Measurements from ENCODE around the gene UBTF. TPM values are rescaled to one million over a fixed set of nuclear protein-coding genes. Genes with fewer than 3 reads are reported as not detected.

UBTF gene
- total and polyA plus RNA-seq, 9 of the 15 experiments (the other 6 are each of a cell fraction or from before 2014, with no cell fraction given), result 1.2 to 113 (median 83.6) TPM

DNA sequence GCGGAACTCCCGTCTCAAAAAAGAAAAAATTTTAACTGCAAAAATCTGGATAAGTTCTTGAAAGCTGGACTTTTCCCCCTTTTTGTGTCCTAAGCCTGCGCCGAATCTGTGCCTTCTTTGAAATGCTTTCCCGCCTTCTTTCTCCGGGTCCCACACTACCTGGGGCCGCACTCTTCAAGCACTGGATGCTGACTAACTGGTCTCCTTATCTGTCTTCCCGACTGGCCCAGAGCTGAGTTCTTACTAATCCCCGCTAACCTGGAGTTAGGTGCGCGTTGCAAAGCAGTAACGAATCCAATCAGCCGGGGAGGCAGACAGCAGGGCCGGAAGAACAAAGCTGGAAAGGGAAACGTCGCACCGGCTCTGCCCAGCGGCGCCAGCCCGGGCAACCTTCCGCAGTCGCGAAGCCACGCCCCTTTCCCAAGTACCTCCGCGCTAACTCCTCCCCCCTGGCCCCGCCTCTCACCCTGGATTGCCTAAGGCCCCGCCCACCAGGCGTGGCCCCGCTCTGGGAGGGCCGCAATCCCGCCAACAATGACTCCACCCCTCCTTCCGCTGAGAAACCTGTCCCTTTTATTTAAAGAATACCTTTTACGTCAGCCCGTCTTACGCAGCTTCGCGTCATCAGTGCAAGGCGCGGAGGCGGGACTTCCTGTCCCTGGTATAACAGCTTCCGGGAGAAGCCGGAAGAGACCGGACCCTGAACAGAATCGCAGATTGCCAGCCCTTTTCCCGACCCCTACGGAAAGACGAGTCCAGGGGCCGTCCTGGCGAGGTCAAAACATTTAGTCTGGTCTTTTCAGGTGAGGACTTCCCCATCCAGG lies 33.0 kb downstream of the UBTF start, which contains the start of gene TMUB2 (continued):
- TF ChIP-seq TEAD4 (IDR thresholded peaks at IDR 0.05; ENCODE audit: low read length) (peak; percentile 29; the same call in 1 of the 2 replicates), TEAD4 (CRISPR knock-in tag; IDR thresholded peaks at IDR 0.05; ENCODE audit: borderline replicate concordance) (no peak), NFYB (IDR thresholded peaks at IDR 0.05; ENCODE audit: extremely low read depth, insufficient read length) (no peak), HDAC3 (IDR thresholded peaks at IDR 0.05; ENCODE audit: borderline replicate concordance, partially characterized antibody) (no peak), POLR2A (conservative IDR thresholded peaks at IDR 0.05) (peak; percentile 93), HDAC8 (tag; IDR thresholded peaks at IDR 0.05) (no peak), ZNF23 (CRISPR knock-in tag; IDR thresholded peaks at IDR 0.05) (no peak), ZNF165 (CRISPR knock-in tag; IDR thresholded peaks at IDR 0.05; ENCODE audit: borderline replicate concordance) (no peak), ELF4 (CRISPR knock-in tag; IDR thresholded peaks at IDR 0.05) (no peak), PRPF4 (IDR thresholded peaks at IDR 0.05; ENCODE audit: insufficient read depth, low read depth, low read length, poor library complexity, severe bottlenecking) (no peak), EWSR1 (IDR thresholded peaks at IDR 0.05; ENCODE audit: borderline replicate concordance, low read depth, partially characterized antibody) (no peak), RB1 (IDR thresholded peaks at IDR 0.05; ENCODE audit: low read depth) (peak; percentile 53; the same call in 1 of the 2 replicates), MAZ (CRISPR knock-in tag; conservative IDR thresholded peaks at IDR 0.05 in 1 of 2, IDR thresholded peaks at IDR 0.05 in 1 of 2) (peak in 1 of 2 experiments; percentile 77; a peak in 3 of 4 replicates), HNRNPLL (IDR thresholded peaks at IDR 0.05; ENCODE audit: low read depth, low read length, poor library complexity, severe bottlenecking) (peak; percentile 83), TARDBP (IDR thresholded peaks at IDR 0.05) (peak; percentile 99), ZFP36 (IDR thresholded peaks at IDR 0.05; ENCODE audit: low read depth, low read length, partially characterized antibody) (no peak), POLR3G (IDR thresholded peaks at IDR 0.05; ENCODE audit: extremely low read depth, insufficient read length, insufficient replicate concordance) (no peak), CAMTA2 (CRISPR knock-in tag; conservative IDR thresholded peaks at IDR 0.05) (no peak), GTF2E2 (tag; IDR thresholded peaks at IDR 0.05) (no peak), SIN3B (IDR thresholded peaks at IDR 0.05; ENCODE audit: low read depth) (peak; percentile 66; the same call in 1 of the 2 replicates), ZFPM2 (CRISPR knock-in tag; IDR thresholded peaks at IDR 0.05) (no peak), EHMT2 (IDR thresholded peaks at IDR 0.05) (no peak)
- TF ChIP-seq, protein P1, sequence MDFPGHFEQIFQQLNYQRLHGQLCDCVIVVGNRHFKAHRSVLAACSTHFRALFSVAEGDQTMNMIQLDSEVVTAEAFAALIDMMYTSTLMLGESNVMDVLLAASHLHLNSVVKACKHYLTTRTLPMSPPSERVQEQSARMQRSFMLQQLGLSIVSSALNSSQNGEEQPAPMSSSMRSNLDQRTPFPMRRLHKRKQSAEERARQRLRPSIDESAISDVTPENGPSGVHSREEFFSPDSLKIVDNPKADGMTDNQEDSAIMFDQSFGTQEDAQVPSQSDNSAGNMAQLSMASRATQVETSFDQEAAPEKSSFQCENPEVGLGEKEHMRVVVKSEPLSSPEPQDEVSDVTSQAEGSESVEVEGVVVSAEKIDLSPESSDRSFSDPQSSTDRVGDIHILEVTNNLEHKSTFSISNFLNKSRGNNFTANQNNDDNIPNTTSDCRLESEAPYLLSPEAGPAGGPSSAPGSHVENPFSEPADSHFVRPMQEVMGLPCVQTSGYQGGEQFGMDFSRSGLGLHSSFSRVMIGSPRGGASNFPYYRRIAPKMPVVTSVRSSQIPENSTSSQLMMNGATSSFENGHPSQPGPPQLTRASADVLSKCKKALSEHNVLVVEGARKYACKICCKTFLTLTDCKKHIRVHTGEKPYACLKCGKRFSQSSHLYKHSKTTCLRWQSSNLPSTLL (IDR thresholded peaks at IDR 0.05), result no peak
- TF ChIP-seq, protein P2, sequence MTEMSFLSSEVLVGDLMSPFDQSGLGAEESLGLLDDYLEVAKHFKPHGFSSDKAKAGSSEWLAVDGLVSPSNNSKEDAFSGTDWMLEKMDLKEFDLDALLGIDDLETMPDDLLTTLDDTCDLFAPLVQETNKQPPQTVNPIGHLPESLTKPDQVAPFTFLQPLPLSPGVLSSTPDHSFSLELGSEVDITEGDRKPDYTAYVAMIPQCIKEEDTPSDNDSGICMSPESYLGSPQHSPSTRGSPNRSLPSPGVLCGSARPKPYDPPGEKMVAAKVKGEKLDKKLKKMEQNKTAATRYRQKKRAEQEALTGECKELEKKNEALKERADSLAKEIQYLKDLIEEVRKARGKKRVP (CRISPR knock-in tag; IDR thresholded peaks at IDR 0.05), result no peak
- TF ChIP-seq, protein P3, sequence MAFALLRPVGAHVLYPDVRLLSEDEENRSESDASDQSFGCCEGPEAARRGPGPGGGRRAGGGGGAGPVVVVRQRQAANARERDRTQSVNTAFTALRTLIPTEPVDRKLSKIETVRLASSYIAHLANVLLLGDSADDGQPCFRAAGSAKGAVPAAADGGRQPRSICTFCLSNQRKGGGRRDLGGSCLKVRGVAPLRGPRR (CRISPR knock-in tag; IDR thresholded peaks at IDR 0.05), result no peak
- TF ChIP-seq, protein P4, sequence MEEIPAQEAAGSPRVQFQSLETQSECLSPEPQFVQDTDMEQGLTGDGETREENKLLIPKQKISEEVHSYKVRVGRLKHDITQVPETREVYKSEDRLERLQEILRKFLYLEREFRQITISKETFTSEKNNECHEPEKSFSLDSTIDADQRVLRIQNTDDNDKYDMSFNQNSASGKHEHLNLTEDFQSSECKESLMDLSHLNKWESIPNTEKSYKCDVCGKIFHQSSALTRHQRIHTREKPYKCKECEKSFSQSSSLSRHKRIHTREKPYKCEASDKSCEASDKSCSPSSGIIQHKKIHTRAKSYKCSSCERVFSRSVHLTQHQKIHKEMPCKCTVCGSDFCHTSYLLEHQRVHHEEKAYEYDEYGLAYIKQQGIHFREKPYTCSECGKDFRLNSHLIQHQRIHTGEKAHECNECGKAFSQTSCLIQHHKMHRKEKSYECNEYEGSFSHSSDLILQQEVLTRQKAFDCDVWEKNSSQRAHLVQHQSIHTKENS (CRISPR knock-in tag; IDR thresholded peaks at IDR 0.05), result no peak

Data from K562 (cell line).